Activated naive CD4-positive, alpha-beta T cell (primary cell): ENCODE results near the gene KLHL6.
"Not testable (repeated sequence)": the region's sequence is repeated elsewhere in the genome, so short reads cannot be mapped to it uniquely, and the experiment has no call there.

ENCODE experiments used
- DNase-seq, 4 experiments: peaks; one replicate each; lab custom pipeline; 2025; lab: John Stamatoyannopoulos, UW

The KLHL6 gene

GRCh38 chr3:183529717-183530116, 25.8 kb downstream of the KLHL6 start:
- DNase-seq: no peak

- no peak for DNase-seq
Measured at GRCh38 chr3:183529185-183529584, 26.3 kb downstream of the KLHL6 start.

- not testable (repeated sequence) for DNase-seq
Measured at GRCh38 chr3:183528758-183529157, 26.7 kb downstream of the KLHL6 start.

- no peak for DNase-seq
Measured at GRCh38 chr3:183527428-183528379, 27.8 kb downstream of the KLHL6 start.

GRCh38 chr3:183526838-183527427, 28.6 kb downstream of the KLHL6 start:
- DNase-seq: no peak

GRCh38 chr3:183524476-183524875, 31.0 kb downstream of the KLHL6 start:
- no peak for DNase-seq

GRCh38 chr3:183520741-183521556, 34.6 kb downstream of the KLHL6 start:
- DNase-seq: not testable (repeated sequence)

- DNase-seq: not testable (repeated sequence)
Measured at GRCh38 chr3:183520295-183520694, 35.2 kb downstream of the KLHL6 start.

GRCh38 chr3:183519891-183520290, 35.6 kb downstream of the KLHL6 start:
- DNase-seq: no peak

GRCh38 chr3:183518491-183519251, 36.8 kb downstream of the KLHL6 start:
- DNase-seq: no peak

- DNase-seq: no peak
Measured at GRCh38 chr3:183517607-183518006, 37.9 kb downstream of the KLHL6 start.

GRCh38 chr3:183515968-183516851, 39.3 kb downstream of the KLHL6 start:
- peak in 2 of 4 experiments; percentile 25 to 33 for DNase-seq

- no peak for DNase-seq
Measured at GRCh38 chr3:183514021-183514420, 41.5 kb downstream of the KLHL6 start.

- peak in 1 of 4 experiments; percentile 35 for DNase-seq
Measured at GRCh38 chr3:183513046-183513706, 42.3 kb downstream of the KLHL6 start.

GRCh38 chr3:183511286-183512131, 44.0 kb downstream of the KLHL6 start:
- DNase-seq: not testable (repeated sequence)

- DNase-seq: no peak
Measured at GRCh38 chr3:183508821-183509220, 46.7 kb downstream of the KLHL6 start.

- no peak for DNase-seq
Measured at GRCh38 chr3:183507551-183507950, 48.0 kb downstream of the KLHL6 start.

GRCh38 chr3:183506674-183507320, 48.7 kb downstream of the KLHL6 start:
- no peak for DNase-seq

GRCh38 chr3:183504597-183504996, 50.9 kb downstream of the KLHL6 start:
- no peak for DNase-seq
